ENCODE measurements around the gene KBTBD12.
"Not testable (repeated sequence)": the region's sequence is repeated elsewhere in the genome, so short reads cannot be mapped to it uniquely, and the experiment has no call there.

KBTBD12 gene, protein sequence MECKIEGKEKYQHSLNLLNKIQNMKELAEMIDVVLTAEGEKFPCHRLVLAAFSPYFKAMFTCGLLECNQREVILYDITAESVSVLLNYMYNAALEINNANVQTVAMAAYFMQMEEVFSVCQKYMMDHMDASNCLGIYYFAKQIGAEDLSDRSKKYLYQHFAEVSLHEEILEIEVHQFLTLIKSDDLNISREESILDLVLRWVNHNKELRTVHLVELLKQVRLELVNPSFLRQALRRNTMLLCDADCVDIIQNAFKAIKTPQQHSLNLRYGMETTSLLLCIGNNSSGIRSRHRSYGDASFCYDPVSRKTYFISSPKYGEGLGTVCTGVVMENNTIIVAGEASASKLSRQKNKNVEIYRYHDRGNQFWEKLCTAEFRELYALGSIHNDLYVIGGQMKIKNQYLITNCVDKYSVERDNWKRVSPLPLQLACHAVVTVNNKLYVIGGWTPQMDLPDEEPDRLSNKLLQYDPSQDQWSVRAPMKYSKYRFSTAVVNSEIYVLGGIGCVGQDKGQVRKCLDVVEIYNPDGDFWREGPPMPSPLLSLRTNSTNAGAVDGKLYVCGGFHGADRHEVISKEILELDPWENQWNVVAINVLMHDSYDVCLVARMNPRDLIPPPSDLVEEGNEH

DNA sequence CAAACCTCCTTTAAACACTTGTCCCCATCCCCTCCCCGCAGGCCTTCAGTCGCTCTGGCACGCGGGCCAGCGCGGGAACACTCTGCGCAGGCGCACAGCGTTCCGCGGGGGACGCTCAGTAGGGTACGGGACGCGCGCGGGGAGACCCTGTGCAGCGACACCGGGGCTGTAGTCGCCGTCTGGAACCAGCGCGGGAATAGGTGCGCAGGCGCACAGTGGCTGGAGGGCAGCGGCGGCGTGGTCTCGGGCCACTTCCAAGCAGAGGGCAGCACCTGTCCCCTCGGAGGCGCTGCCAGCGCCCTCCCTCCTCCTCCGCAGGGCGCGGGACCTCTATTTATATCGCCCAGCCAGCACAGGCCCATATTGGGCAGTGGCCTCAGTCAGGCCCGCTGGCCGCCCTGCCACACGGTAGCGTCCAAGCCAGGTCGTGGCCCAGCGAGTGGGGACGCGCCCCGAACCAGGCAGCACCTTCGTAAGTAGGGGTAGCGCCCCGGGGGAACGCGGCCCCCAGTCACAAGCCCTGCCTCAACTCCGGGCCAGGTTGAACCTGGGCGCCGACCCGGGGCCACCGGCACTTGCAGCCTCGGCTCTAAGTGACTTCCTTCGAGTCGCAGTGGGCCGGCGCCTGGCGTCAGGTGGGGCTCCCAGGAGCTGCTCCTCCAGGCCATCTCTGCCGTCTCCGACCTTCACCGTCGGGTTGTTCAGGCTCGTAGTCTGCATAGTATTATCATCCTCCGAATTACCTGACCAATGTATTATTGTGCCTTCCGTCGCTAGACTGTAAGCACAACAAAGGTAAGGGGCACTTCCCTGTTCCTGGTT lies at the start of gene KBTBD12:
Gene KBTBD12 (plus strand): TSS at position 118 of the 822 bp plus-strand sequence. CDS start 7,830 bp downstream, outside the sequence.
- DNase-seq: no peak

DNA sequence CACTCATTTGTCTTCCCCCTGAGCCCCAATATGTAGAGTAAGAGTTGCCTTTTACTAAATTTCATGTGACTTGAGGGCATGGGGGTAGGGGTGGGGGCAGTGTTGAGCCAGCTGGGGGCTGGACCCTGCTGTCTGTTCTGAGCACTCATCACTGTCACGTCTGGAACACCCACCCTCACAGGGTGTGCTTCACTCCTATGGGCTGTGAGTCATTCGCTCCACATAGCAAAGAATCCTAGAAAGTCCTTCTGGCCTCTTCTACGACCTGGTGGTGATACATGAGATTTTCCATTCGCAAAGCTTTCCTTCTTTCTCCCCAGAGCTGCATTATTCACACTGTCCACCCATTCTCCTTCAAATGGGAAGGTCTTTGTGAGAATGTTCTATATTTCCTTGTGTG lies 49.1 kb upstream of the KBTBD12 start:
- DNase-seq: no peak

DNA sequence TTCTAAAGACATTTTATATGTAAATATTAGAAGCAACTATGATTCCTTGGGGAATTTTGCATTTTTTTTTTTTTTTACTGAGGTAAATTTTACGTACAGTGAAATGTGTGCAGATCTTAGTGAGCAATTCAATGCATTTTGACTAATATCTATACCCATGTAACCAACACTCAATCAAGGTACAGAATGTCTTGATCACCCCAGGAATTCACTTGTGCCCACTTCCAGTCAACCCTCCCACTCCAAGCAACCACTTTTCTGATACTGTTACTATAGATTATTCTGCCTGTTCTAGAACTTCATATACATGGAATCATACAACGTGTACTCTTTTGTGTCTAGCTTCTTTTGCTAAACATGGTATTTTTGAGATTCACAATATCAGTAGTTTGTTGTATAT lies 47.6 kb upstream of the KBTBD12 start:
- no peak for DNase-seq

DNA sequence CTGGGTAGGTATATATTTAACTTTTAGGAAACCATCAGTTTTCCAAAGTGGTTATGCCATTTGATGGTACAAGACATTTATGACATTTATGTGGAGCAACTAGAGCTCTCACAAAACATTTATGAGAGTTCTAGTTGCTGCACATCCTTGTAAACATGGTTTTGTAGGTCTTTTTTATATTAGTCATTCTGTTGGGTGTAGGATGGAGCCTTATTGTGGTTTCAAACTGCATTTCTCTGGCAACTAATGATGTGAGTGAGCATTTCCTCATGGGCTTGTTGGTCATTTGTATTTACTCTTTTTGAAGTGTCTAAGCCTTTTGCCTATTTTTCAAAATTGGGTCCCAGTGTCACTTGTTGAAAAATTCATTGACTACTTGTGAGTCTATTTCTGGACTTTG lies 47.0 kb upstream of the KBTBD12 start:
- no peak for DNase-seq

DNA sequence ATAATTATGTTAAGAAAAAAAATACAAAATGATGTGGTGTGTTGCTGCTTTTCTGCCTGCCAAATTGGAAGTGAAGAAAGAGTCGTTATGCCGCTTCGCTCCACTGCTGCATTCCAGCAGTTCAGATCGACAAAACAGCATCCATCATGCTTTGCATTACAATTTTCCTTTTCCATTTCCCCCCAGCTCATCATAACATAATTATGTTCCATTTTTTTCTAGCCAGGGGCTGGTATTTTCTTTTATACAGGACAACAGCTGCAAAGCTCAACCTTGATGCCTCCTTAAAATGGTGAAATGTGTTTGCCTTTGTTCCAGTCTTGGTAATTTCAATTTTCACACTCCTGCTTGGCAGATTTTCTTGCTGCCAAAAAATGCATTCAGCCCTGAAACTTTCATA lies 44.9 kb upstream of the KBTBD12 start:
- DNase-seq: no peak

DNA sequence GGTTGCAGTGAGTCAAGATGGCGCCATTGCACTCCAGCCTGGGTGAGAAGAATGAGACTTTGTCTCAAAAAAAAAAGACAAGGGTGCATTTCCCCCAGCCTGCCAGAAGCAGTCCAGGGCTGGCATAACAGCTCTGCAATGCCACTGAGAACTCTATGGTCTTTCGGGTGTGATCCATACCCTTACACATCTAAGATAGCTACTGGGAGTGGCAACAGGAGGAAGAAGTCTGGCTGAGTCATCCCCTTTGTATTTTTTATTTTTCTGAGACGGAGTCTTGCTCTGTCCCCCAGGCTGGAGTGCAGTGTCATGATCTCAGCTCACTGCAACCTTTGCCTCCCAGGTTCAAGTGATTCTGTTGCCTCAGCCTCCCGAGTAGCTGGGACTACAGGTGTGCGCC lies 40.9 kb upstream of the KBTBD12 start:
- not testable (repeated sequence) for DNase-seq

DNA sequence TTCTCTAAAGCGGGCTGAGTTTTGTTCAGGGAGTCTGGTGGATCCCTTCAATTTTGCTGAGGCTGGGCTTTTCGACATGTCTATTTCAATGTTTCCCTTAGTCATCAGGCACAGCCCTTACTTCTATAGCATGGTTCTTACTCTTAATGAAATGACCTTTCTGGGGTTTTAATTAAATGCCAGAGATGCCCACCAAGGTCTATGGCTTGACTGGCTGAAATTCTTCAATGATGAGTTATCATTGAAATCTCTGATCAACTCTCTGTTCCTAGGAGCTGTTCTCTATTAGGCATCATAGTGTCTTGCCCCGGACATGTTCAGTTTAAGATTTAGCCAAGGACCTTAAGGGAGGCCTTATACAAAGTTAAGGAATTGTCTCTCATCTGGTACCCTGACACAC lies 33.4 kb upstream of the KBTBD12 start:
- no peak for DNase-seq

DNA sequence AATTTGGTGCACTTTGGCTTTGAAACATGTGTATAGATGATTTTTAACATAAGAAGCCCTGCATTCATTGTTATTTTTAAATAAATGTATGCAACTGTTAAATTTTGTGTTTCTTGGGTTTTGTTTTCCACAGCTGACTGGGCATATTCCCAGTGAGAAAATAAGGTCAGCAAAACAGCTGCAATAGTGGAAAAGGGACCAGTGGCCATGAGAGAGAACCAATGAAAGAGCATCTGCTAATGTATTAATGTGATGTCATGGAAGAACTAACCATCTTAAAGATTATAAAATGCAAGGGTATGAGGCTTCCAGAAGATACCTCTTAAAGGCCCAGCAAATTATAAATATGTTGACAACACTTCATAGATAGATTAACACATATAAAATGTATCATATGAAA lies 31.0 kb upstream of the KBTBD12 start:
- DNase-seq: no peak

DNA sequence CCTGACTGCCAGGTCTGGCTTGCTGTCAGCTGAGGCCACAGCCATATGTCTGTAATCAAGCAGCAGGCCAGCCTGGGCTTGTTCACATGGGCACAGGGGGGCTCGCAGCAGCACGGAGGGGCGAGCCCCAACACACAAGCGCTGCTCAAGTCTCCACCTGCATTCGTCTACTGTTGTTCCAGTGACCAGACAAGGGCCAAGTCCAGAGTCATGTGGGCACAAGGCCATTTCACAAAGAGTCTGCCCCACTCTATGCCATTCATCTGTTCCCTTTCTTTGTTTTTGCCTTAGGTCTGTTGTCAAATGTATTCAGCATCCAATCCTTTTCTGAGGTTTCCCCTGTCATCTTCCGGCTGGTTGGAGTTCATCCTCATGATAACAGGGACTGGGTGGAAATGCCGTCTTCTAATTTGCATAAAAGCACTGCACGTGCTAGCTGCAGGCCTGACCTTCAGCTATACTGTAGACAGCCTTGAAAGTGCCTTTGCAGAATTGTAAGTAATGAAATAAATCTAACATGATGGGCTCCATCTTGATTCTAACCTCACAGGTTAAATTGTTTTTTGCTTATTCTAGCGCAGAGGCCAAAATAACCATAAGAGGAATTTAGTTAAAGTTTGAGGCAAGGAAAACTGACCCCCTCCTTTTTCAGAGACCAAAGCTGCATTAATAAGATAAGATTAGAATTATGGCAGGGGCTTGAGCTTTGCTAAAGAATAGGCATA lies 28.6 kb upstream of the KBTBD12 start:
- DNase-seq: no peak

DNA sequence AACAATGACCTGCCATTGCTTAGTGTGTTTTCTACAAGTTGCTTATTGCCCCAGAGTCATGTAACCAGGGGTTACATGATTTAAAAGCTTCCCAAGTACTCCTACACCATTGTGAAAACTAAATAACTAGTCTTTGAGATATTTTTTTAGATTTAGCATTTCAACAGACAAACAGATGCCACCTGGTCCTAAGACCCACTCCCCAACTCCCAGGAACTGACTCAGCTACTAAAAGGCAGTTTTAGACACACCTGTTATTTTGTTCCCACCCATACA lies 28.1 kb upstream of the KBTBD12 start:
- no peak for DNase-seq

DNA sequence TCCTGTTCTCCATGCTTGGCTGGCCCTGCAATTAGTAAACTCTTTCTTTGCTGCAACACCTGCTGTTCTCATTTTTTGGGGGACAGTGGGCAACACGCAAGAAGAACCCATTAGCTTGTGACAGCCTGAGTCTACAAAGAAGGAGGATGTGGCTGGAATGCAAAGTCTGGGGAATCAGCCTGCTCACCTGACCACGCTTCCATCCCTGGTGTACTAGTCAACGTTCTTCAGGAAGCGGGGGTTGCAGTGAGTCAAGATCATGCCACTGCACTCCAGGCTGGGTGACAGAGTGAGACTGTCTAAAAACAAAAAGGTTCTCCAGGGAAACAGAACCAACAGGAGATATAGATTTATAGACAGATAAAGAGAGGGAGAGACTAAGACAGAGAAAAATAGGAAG lies 27.7 kb upstream of the KBTBD12 start:
- no peak for DNase-seq

DNA sequence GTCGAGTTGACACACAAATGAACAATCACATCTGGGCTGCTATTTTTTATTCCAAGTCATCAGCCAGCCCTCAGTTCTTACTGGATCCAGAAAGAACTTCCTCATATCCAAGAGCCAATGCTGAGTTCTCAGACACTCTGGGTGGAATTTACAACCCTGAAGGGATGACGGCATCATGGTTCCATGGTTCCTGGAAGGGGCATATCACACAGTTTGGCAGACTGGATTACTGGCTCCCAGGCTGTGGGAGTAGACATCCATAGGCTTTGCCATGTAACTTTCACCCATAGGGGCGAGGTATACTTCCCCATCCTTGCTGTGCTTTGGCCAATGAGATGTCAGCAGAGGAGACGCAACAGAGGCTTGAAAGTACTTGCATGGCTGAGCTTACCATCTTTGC lies 26.9 kb upstream of the KBTBD12 start:
- DNase-seq: no peak

DNA sequence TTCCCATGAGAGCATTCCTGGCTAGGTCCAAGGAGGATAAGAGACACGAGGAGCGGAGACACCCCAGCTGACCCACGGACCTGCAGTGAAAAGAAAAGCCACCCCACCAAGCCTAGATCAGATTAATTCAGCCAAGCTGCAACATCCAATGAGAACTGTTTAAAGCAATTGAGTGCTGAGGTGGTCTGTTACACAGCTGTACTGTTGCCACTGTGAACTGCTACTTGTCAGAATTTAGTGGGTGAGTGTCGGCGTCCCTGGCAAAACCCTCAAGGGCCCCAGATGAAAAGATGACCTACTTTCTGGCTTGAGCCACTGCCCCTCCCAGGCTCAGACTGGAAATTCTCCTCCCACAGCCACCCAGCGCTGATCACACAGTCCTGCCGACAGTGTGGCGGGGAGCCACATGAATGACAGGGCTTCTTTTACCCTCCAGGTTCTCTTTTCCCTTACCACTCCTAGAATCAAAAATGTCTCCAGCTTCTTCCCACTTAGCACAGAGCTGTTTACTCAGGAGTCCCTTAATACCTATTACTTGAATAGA lies 26.4 kb upstream of the KBTBD12 start:
- no peak for DNase-seq

DNA sequence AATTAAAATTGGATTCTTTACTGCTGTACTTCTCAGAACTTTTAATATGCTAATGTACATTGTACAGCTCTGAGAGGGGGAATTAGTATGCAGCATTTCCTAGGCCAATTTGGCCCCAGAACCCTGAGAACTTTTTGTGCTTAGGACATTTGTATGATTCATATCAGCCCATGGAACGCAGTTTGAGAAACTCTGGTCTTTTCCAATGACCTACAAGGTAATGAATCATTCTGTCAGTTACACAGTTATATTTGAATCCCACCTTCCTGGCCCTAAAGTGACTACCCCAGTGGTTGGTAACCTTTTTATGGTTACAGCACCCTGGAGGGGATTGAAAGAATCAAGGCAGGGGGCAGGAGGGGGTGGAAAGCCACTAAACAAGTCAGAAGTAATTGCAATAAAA lies 25.6 kb upstream of the KBTBD12 start:
- no peak for DNase-seq

DNA sequence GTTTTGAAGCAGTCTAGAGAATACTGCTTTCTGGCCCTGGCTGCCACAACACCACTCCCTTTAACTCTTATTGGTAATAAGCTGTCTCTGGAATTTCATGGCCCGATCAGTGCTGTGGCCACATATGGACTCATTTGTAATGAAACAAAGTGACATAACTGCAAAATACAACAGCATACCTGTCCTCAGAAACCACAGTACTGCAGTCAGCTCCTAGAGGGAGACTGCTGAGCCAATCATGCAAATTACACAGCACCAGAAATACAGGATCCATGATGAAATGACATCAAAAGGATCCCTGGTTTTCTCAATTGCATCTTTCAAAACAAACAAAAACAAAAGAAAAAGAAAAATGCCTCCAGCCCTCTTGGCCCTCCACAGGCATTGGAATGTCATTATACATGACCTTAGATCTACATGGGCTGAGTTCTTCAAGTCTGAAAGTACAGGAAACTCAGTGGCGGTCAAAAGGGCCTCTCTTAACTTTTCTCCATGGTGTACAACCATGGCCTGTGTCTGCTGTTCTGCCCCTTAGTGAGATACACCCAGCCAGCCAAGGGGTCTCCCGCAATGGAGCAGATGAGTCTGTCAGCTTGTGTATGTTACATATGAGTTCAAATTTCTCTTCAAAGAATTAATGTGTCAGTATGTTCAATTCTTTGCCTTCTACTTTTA lies 24.9 kb upstream of the KBTBD12 start:
- no peak for DNase-seq

DNA sequence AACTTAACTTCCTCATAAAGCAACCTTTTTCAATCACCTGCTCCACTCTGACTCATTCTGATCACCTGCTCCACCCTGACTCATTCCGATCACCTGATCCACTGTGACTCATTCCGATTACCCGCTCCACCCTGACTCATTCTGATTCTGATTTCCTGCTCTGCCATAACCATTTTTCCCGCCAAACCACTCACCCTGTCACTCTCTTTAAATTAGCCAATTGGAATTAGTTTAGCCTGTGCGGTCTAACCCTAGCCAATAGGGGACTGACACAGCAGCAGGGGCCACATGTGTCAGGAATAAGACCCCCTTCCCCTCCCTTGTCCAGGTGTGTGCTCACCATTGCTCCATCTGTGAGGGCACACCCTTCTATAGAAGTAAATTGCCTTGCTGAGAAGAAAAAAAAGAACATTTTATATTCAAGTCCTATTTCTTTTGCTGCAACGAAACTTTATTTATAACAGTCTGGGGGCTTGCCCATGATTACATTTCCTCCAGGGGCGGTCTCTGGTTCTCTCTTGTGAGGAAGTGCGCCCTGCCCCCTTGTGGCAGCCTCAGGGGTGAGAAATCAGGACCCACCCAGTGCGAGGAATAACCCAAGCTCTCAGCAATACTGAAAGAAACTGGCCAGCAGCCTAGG lies 24.3 kb upstream of the KBTBD12 start:
- not testable (repeated sequence) for DNase-seq

DNA sequence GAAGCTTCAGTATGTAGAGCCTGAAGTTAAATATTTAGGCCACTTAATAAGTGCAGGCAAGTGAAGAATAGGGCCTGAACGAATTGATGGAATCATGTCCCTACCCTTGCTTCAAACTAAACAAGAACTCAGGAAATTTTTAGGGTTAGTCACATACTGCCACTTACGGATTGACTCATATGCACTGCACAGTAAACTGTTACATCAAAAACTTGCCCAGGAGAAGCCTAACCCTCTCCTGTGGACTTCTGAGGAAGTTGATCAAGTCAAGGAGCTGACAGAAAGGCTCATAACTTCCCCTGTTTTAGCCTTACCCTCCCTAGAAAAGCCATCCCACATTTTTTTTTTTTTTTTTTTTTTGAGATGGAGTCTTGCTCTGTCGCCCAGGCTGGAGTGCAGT lies 20.6 kb upstream of the KBTBD12 start:
- DNase-seq: no peak

DNA sequence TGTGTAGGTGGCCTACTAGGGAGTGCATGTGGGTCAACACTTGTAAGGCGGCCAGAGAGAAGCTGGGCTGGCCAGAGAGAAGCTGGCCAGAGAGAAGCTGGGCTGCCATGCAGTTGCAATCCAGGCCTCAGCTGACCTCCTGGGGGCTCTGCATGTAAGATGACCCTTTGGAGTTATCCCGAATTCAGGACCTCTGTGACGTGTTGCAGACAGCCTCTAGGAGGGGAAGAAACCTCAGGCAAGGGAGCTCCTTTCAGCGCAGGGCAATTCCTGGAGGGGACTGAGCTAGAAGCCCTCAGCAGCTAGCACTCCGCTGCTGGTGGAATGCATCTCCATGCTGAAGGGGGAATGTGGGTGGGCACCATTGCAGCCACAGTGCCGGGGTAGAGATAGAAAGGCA lies 15.8 kb upstream of the KBTBD12 start:
- DNase-seq: no peak

DNA sequence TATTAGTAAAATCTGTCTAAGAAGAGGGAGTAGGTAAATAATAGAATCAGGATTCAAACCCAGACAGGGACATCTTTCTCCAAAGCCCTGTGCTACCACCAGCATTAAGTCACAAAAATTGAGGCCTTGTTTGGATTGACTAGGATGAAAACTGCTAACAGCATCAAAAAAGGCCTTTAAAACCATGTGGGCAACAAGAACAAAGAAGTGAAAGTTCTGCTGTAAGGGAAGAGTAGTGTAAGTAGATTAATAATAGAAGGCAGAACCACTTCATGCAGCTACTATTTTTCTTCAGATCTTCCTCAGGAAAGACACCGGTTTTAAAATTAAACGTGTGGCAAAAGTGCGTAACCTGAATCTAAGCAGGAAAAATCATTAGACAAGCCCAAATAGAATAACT lies 15.3 kb upstream of the KBTBD12 start:
- no peak for DNase-seq

DNA sequence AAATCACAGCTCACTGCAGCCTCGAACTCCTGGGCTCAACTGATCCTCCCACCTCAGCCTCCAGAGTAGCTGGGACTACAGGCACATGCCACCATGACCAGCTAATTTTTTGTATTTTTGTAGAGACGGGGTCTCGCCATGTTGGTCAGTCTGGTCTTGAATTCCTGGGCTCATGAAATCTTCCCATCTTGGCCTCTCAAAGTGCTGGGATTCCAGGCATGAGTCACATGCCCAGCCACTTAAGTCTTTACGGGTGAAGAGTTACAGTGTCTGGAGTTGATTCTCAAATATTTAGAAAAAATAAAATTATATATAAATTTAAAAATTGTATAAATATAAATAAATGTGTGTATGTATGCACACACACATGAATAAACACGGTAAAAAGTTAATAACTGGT lies 14.5 kb upstream of the KBTBD12 start:
- DNase-seq: no peak

DNA sequence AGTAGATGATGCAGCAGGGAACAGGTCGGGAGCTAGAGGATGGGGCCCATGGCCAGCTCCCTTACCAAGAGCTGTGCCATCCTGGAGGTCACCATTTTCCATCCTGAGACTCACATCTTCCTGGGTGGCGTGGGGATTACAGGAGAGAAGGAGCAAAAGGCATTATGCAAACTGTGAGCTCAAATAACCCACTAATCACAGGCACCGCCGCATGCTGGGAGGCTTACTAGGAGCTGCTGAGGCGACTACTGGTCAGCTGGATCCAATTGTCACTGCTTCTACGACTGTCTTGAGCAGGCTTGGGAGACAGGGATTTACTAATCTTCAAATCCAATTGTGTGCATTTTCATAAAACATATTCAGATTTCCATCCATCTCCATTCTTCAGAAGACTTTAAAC lies 12.5 kb upstream of the KBTBD12 start:
- no peak for DNase-seq

All from bone marrow (tissue), 2 donors.